ENCODE results near the gene VRK2.
A peak's percentile ranks its signal among the peaks of the same experiment; 100 is the strongest.
"Not testable (repeated sequence)": the region's sequence is repeated elsewhere in the genome, so short reads cannot be mapped to it uniquely, and the experiment has no call there.

The VRK2 gene

DNA sequence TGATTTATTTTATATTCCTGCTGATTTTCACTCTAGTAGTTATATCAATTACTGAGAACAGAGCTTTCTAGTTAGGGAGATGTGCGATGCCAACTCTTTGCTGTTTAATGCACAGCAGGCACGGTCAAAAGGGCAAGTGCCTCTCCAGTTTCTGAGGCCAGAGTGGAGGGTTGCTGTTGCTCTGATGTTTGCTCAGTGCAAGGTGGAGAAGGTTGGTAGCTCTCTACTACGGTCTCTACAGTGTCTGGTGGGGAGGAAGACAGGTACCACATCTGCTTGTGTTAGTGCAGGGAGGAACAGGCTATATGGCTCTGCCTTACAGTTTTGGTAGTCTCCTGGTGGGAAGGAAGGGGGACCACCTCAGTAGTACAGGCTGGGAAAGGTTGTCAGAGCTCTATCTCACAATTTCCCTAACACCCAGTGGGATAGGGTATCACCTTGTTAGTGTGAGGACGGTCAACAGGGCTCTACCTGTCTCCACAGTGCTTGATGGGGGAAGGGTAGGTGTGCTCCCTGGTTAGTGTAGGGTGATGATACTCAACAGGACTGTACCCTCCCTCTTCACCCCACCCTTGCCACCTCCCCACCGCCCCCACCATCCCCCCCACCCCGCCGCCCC is 108.7 kb downstream of the VRK2 start:
- FAIRE-seq, result no peak
- no peak for DNase-seq (ENCODE audit: insufficient read length)
- TF ChIP-seq POLR2A (IDR thresholded peaks at IDR 0.05; ENCODE audit: low read depth, low read length) (no peak), POLR2AphosphoS5 (IDR thresholded peaks at IDR 0.05; ENCODE audit: low read depth, low read length) (no peak), TAF1 (IDR thresholded peaks at IDR 0.05; ENCODE audit: borderline replicate concordance, low read depth, low read length) (no peak)

DNA sequence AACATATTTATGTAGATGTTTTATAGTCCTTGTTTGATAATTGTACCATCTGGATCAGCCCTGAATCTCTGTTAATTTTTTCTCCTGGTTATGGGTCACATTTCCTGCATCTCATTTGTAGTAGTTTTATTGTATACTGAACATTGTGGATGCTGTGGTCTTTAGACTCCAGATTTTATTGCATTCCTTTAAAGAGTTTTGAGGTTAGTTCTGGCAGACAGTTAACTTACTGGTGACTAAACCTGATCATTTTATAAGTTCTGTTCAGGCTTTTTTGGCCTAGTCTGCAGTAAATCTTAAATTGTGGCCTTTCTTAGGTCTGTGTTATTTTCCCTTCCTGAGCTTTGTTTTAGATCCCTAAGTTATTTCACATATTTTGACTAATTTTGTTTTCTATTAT is 110.2 kb downstream of the VRK2 start:
- no peak for TF ChIP-seq POLR2AphosphoS5 (IDR thresholded peaks at IDR 0.05; ENCODE audit: low read depth, low read length)
- TF ChIP-seq POLR2A (IDR thresholded peaks at IDR 0.05; ENCODE audit: low read depth, low read length), result no peak
- no peak for TF ChIP-seq TAF1 (IDR thresholded peaks at IDR 0.05; ENCODE audit: borderline replicate concordance, low read depth, low read length)
- FAIRE-seq (no peak), DNase-seq (ENCODE audit: insufficient read length) (no peak)

DNA sequence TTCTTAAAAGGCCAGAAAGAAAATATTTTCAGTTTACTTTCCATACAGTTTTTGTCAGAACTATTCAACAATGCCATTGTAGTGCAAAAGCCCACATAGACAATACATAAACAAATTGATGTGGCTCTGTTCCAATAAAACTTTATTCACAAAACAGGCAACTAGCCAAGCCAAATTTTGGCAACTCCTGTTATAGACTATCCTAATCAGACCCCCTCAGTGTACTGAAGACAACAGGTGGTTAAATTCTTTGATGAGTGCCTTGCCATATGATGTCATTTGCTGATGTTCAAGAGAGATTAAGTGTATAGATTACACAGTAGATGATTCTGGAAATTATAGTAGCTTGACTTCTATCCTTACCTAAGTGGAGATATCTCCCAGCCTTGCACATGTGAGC is 111.1 kb downstream of the VRK2 start:
- no peak for TF ChIP-seq POLR2A (IDR thresholded peaks at IDR 0.05; ENCODE audit: low read depth, low read length)
- TF ChIP-seq TAF1 (IDR thresholded peaks at IDR 0.05; ENCODE audit: borderline replicate concordance, low read depth, low read length), result no peak
- TF ChIP-seq POLR2AphosphoS5 (IDR thresholded peaks at IDR 0.05; ENCODE audit: low read depth, low read length), result no peak
- FAIRE-seq (no peak), DNase-seq (ENCODE audit: insufficient read length) (no peak)

DNA sequence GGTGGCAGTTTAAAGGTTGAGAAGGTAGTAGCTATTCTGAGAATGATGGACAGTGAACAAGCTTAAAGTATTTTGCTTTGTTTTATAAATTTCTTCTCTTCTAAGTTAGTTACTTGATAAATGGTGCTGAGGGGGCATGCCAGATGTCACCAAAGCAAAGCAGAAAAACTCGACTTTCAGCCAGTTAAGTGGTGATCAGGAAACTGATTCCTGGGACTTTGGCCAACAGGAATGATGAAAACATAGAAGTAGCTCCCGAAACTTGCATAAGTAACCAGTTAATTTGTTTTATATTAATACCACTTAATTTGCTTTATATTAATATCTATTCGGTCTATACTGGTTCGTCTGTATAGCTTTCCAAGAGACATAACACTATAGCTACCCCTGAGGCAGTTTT is 111.9 kb downstream of the VRK2 start:
- DNase-seq (ENCODE audit: insufficient read length), result no peak
- TF ChIP-seq POLR2AphosphoS5 (IDR thresholded peaks at IDR 0.05; ENCODE audit: low read depth, low read length) (no peak), TAF1 (IDR thresholded peaks at IDR 0.05; ENCODE audit: borderline replicate concordance, low read depth, low read length) (no peak), POLR2A (IDR thresholded peaks at IDR 0.05; ENCODE audit: low read depth, low read length) (no peak)
- FAIRE-seq, result no peak

DNA sequence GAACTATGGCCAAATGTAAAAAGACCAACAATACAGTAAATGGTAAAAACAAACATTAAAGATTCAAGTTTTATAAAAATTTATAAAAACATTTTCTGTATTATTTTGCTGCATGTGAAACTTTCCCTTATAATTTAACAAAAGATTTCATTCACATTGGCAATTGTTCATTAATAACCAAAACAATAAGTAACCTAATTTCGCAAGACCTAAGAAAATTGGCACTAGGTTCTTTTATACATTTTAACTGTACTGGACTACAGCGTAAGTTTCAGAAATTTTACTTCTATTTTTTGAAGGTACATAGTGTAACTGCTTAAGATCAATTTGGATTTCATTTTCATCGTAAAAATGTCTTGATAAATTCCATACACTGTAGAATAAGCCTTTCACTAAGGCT is 117.3 kb downstream of the VRK2 start:
- no peak for FAIRE-seq
- TF ChIP-seq POLR2A (IDR thresholded peaks at IDR 0.05; ENCODE audit: low read depth, low read length) (no peak), POLR2AphosphoS5 (IDR thresholded peaks at IDR 0.05; ENCODE audit: low read depth, low read length) (no peak), TAF1 (IDR thresholded peaks at IDR 0.05; ENCODE audit: borderline replicate concordance, low read depth, low read length) (no peak)
- DNase-seq (ENCODE audit: insufficient read length), result no peak

DNA sequence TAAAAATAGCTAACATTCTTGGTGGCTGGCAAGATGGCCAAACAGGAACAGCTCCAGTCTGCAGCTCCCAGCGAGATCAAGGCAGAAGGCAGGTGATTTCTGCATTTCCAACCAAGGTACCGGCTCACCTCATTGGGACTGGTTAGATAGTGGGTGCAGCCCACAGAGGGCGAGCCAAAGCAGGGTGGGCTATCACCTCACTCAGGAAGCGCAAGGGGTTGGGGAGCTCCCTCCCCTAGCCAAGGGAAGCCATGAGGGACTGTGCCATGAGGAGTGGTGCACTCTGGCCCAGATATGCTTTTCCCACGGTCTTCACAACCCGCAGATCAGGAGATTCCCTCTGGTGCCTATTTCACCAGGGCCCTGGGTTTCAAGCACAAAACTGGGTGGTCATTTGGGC is 121.5 kb downstream of the VRK2 start:
- not testable (repeated sequence) for FAIRE-seq; DNase-seq (ENCODE audit: insufficient read length)

DNA sequence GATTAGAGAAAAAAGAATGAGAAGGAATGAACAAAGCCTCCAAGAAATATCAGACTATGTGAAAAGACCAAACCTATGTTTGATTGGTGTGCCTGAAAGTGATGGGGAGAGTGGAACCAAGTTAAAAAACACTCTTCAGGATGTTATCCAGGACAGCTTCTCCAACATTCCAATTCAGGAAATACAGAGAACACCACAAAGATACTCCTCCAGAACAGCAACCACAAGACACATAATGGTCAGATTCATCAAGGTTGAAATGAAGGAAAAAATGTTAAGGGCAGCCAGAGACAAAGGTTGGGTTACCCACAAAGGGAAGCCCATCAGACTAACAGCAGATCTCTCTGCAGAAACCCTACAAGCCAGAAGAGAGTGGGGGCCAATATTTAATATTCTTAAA is 123.2 kb downstream of the VRK2 start:
- FAIRE-seq; DNase-seq (ENCODE audit: insufficient read length): not testable (repeated sequence)

DNA sequence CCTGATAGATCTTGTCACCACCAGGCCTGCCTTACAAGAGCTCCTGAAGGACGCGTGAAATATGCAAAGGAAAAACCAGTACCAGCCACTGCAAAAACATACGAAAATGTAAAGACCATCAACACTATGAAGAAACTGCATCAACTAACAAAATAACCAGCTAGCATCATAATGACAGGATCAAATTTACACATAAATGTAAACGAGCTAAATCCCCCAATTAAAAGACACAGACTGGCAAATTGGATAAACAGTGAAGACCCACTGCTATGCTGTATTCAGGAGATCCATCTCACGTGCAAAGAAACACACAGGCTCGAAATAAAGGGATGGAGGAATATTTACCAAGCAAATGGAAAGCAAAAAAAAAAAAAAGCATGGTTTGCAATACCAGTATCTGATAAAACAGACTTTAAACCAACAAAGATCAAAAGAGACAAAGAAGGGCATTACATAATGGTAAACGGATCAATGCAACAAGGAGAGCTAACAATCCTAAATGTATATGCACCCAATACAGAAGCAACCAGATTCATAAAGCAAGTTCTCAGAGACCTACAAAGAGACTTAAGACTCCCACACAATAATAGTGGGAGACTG is 123.8 kb downstream of the VRK2 start:
- FAIRE-seq; DNase-seq (ENCODE audit: insufficient read length): not testable (repeated sequence)

DNA sequence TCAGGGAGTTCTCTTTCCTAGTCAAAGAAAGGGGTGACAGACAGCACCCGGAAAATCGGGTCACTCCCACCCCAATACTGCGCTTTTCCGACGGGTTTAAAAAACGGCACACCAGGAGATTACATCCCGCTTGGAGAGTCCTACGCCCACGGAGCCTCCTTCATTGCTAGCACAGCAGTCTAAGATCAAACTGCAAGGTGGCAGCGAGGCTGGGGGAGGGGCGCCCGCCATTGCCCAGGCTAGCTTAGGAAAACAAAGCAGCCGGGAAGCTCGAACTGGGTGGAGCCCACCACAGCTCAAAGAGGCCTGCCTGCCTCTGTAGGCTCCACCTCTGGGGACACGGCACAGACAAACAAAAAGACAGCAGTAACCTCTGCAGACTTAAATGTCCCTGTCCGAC is 125.2 kb downstream of the VRK2 start:
- DNase-seq (ENCODE audit: insufficient read length); FAIRE-seq: not testable (repeated sequence)

DNA sequence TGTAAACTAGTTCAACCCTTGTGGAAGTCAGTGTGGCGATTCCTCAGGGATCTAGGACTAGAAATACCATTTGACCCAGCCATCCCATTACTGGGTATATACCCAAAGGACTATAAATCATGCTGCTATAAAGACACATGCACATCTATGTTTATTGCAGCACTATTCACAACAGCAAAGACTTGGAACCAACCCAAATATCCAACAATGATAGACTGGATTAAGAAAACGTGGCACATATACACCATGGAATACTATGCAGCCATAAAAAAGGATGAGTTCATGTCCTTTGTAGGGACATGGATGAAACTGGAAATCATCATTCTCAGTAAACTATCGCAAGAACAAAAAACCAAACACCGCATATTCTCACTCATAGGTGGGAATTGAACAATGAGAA is 130.6 kb downstream of the VRK2 start:
- not testable (repeated sequence) for FAIRE-seq; DNase-seq (ENCODE audit: insufficient read length)

DNA sequence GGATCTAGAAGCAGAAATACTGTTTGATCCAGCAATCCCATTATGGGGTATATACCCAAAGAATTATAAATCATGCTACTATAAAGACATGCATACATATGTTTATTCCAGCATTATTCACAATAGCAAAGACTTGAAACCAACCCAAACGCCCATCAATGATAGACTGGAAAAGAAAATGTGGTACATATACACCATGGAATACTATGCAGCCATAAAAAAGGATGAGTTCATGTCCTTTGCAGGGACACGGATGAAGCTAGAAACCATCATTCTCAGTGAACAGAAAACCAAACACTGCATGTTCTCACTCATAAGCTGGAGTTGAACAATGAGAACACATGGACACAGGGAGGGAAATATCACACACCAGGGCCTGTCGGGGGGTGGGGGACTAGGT is 133.6 kb downstream of the VRK2 start:
- DNase-seq (ENCODE audit: insufficient read length); FAIRE-seq: not testable (repeated sequence)

DNA sequence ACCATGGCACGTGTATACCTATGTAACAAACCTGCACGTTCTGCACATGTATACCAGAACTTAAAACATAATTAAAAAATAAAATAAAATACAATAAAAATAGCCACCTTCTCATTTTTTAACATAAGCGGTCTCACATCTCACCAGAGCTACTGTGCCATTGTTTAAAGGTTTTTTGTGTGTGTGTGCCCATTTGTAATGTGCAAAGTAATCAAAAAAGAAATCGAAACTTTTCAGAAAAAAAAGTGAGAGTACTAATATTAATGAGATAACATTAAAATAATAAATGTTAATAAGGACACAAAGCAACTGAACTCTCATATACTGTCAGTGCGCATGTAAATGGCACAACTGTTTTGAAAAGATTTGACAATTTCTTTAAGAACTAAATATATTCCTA is 134.0 kb downstream of the VRK2 start:
- TF ChIP-seq POLR2AphosphoS5 (IDR thresholded peaks at IDR 0.05; ENCODE audit: low read depth, low read length) (no peak), POLR2A (IDR thresholded peaks at IDR 0.05; ENCODE audit: low read depth, low read length) (no peak), TAF1 (IDR thresholded peaks at IDR 0.05; ENCODE audit: borderline replicate concordance, low read depth, low read length) (no peak)
- DNase-seq (ENCODE audit: insufficient read length), result no peak
- no peak for FAIRE-seq

DNA sequence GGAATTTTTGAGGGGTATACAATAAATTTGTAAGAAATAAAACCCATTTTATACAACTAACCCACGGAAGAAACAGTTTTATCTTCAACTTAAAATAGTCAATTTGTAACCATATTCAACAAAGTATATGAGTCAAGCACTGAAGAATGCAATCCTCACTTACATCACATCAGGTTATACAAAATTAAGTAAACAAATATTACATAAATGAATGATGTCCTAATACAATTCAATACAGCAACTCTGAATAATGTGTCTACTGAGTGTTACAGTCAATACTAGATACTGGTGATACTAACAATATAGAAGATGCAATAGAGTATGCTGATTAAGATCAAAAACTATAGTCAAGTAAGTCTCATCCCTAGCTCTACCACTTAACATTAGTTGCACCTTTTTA is 135.9 kb downstream of the VRK2 start:
- no peak for DNase-seq (ENCODE audit: insufficient read length)
- peak; percentile 44 for FAIRE-seq
- TF ChIP-seq POLR2A (IDR thresholded peaks at IDR 0.05; ENCODE audit: low read depth, low read length), result no peak
- TF ChIP-seq TAF1 (IDR thresholded peaks at IDR 0.05; ENCODE audit: borderline replicate concordance, low read depth, low read length), result no peak
- no peak for TF ChIP-seq POLR2AphosphoS5 (IDR thresholded peaks at IDR 0.05; ENCODE audit: low read depth, low read length)

DNA sequence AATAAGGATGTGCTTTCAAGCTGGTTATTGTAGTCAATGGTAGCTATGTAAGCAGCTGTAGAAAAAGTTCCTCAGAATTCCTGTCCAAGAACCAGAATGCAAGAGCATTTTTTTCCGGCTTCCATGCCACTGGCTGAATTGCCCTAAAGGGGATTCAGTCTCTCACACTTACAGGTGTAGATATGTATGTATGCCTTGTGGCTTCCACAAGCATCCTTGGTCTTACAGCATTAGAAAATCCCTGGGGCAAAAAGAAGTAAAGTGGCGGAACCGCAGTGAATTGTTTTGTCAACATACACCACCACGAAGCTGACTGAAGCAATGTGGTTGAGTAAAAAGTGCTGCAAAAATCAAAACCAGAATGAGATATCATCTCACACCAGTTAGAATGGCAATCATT is 139.9 kb downstream of the VRK2 start:
- FAIRE-seq (no peak), DNase-seq (ENCODE audit: insufficient read length) (no peak)
- no peak for TF ChIP-seq TAF1 (IDR thresholded peaks at IDR 0.05; ENCODE audit: borderline replicate concordance, low read depth, low read length)
- TF ChIP-seq POLR2A (IDR thresholded peaks at IDR 0.05; ENCODE audit: low read depth, low read length), result no peak
- TF ChIP-seq POLR2AphosphoS5 (IDR thresholded peaks at IDR 0.05; ENCODE audit: low read depth, low read length), result no peak

DNA sequence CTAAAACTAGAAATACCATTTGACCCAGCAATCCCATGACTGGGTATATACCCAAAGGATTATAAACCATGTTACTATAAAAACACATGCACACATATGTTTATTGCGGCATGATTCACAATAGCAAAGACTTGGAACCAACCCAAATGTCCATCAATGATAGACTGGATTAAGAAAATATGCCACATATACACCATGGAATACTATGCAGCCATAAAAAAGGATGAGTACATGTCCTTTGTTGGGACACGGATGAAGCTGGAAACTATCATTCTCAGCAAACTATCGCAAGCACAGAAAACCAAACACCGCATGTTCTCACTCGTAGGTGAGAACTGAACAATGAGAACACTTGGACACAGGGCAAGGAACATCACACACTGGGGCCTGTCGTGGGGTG is 140.4 kb downstream of the VRK2 start:
- not testable (repeated sequence) for FAIRE-seq

More for the DNA sequence above, 140.4 kb downstream of the VRK2 start:
- not testable (repeated sequence) for DNase-seq (ENCODE audit: insufficient read length)

Data from GM12892 (cell line).